ENCODE data around the gene AGPS.

DNA sequence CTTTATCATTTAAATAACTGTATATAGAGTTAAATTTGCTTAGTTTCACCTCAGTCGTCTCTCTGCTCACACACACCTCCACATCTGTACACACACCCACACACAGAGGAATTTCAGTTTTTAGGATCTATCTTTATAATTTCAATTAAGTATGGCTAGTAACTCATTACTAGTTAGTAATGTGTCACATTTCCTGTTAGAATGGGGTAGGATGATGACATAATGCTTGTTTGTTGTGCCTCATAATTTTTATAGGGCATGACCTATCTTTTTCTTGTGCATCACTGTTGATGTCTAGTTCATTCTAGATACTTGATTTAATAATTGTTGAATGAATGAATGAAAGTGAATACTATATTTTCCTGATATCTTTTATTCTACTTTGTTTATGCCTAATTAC lies 108.6 kb downstream of the AGPS start:
- TF ChIP-seq CTCF (IDR thresholded peaks at IDR 0.05; ENCODE audit: low read depth, low read length, poor library complexity, severe bottlenecking) (no peak), EZH2phosphoT487 (IDR thresholded peaks at IDR 0.05; ENCODE audit: borderline replicate concordance, low read length) (no peak)
